HG02973 (cell line): Measurements from ENCODE around the gene ADCK2.
"Not testable (repeated sequence)": the region's sequence is repeated elsewhere in the genome, so short reads cannot be mapped to it uniquely, and the experiment has no call there.

ENCODE experiments used
- ATAC-seq: cut with Tn5 transposase; IDR thresholded peaks from one replicate; pipeline ENCODE4 v1.9.1; 2021; ENCODE audit warnings: moderate library complexity; ENCODE audit not compliant: unreplicated experiment

Gene ADCK2

GRCh38 chr7:140691376-140692045 is 18.8 kb downstream of the ADCK2 start:
- ATAC-seq = no peak

- not testable (repeated sequence) for ATAC-seq
These were observed 21.1 kb downstream of the ADCK2 start for GRCh38 chr7:140693849-140694248.

GRCh38 chr7:140694592-140694991 is 21.8 kb downstream of the ADCK2 start:
- ATAC-seq = no peak

- no peak for ATAC-seq
These were observed 22.6 kb downstream of the ADCK2 start for GRCh38 chr7:140695381-140695780.

- ATAC-seq = no peak
These were observed 23.4 kb downstream of the ADCK2 start for GRCh38 chr7:140696024-140696679.

- peak; percentile 92 for ATAC-seq
These were observed 24.1 kb downstream of the ADCK2 start, which contains the start of gene NDUFB2 for GRCh38 chr7:140696680-140697446. NDUFB2 (plus strand) TSS chr7:140696708; CDS start chr7:140696745, 37 bp downstream.

GRCh38 chr7:140697447-140698143 is 24.9 kb downstream of the ADCK2 start:
- no peak for ATAC-seq

- no peak for ATAC-seq
These were observed 25.7 kb downstream of the ADCK2 start for GRCh38 chr7:140698477-140698876.

- ATAC-seq = no peak
These were observed 30.0 kb downstream of the ADCK2 start for GRCh38 chr7:140702774-140703173.

- ATAC-seq = no peak
These were observed 31.5 kb downstream of the ADCK2 start for GRCh38 chr7:140704205-140704604.

- no peak for ATAC-seq
These were observed 34.4 kb downstream of the ADCK2 start for GRCh38 chr7:140707132-140707531.

GRCh38 chr7:140708764-140709163 is 36.0 kb downstream of the ADCK2 start:
- not testable (repeated sequence) for ATAC-seq

GRCh38 chr7:140712392-140712791 is 39.6 kb downstream of the ADCK2 start:
- not testable (repeated sequence) for ATAC-seq

- ATAC-seq = no peak
These were observed 41.7 kb downstream of the ADCK2 start for GRCh38 chr7:140714331-140715040.

- no peak for ATAC-seq
These were observed 47.0 kb downstream of the ADCK2 start for GRCh38 chr7:140719721-140720120.

GRCh38 chr7:140722254-140722653 is 49.5 kb downstream of the ADCK2 start:
- ATAC-seq = no peak

- no peak for ATAC-seq
These were observed 50.3 kb downstream of the ADCK2 start for GRCh38 chr7:140723006-140723405.

- ATAC-seq = no peak
These were observed 50.8 kb downstream of the ADCK2 start for GRCh38 chr7:140723574-140723973.

GRCh38 chr7:140724706-140725105 is 52.0 kb downstream of the ADCK2 start:
- ATAC-seq = no peak

GRCh38 chr7:140726281-140726680 is 53.5 kb downstream of the ADCK2 start:
- no peak for ATAC-seq

- no peak for ATAC-seq
These were observed 59.7 kb downstream of the ADCK2 start for GRCh38 chr7:140732416-140732815.
